Heart left ventricle (tissue), 13 donors: ENCODE measurements around the gene IER5L.

Experiments used
- POLR2A ChIP-seq, 2 donors: fragments of 450-650 bp; IDR thresholded peaks; one replicate each; pipeline ENCODE4 v1.6.1; 2017; ENCODE audit warnings: antibody characterized with exemption in 2 of 2, mild to moderate bottlenecking in 2 of 2, moderate library complexity in 2 of 2
- TF ChIP-seq, protein P1 (sequence below), 12 donors: fragments of 200-600 bp; sonication (generic) in 4 of 12; IDR thresholded peaks; one replicate each; pipeline versions ENCODE4 v1.5.0 to v1.8.0; 2018 to 2022; ENCODE audit warnings: antibody characterized with exemption in 12 of 12, mild to moderate bottlenecking in 5 of 12
- donor health status: ischemic (EF 13 %, LVEDD 7.1; RV severe dilation, severe dysfunction).
- donor health status: DM: no; HTN: yes; CAD: no.
- donor health status: DM: no; HTN: no; CAD: no.
- donor health status: ischemic (EF 25% LVEDD 6.9; RV normal size, moderate dysfunction).
- donor health status: ischemic (EF 25% LVEDD 5.7; RV mildly dilated, moderate dysfunction).
- donor health status: ischemic (EF 35%, LVEDD 5.7; RV mildly dilated, moderate dysfunction).
- donor health status: nonischemic (EF 11% LVEDD 7.7; RV severe dilation, severe dysfunction).
- donor health status: DM: yes; HTN: yes; CAD: no.
- donor health status: PGD.
- donor health status: ischemic (EF 29% LVEDD 5.4; RV normal size, mild dysfunction).
- donor health status: nonischemic (EF 23%, LVEDD 6.1; RV moderate dilation, normal function).

DNA sequence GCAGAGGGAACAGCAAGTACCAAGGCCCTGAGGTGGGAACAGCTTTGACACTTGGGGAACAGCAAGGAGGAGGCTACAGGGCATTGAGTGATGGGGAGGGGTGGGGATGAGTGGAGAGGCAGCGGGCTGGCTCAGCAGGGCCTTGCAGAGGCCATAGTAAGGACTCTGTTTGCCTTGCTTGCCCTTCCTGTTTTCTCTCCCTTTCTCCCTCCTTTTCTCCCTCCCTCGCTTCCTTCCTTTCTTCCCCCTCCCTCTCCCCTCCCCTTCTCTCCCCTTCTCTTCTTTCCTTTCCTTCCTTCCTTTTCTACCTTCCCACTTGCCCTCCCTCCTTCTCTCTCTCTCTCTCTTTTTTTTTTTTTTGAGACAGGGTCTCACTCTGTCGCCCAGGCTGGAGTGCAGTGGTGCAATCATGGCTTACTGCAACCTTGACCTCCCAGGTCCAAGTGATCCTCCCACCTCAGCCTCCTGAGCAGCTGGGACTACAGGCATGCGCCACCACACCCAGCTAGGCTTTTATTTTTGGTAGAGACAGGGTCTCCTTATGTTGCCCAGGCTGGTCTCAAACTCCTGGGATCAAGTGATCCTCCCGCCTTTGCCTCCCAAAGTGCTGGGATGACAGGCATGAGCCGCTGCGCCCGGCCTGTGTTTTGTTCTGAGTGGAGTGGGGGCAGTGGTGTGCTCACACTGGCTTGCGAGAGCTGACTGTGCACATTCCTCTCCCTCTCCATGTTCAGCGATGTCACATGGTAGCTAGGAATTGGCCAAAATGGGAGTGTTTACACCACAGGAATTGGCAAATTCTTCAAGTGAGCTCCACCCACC, 17.1 kb downstream of the IER5L start:
- TF ChIP-seq, protein P1, sequence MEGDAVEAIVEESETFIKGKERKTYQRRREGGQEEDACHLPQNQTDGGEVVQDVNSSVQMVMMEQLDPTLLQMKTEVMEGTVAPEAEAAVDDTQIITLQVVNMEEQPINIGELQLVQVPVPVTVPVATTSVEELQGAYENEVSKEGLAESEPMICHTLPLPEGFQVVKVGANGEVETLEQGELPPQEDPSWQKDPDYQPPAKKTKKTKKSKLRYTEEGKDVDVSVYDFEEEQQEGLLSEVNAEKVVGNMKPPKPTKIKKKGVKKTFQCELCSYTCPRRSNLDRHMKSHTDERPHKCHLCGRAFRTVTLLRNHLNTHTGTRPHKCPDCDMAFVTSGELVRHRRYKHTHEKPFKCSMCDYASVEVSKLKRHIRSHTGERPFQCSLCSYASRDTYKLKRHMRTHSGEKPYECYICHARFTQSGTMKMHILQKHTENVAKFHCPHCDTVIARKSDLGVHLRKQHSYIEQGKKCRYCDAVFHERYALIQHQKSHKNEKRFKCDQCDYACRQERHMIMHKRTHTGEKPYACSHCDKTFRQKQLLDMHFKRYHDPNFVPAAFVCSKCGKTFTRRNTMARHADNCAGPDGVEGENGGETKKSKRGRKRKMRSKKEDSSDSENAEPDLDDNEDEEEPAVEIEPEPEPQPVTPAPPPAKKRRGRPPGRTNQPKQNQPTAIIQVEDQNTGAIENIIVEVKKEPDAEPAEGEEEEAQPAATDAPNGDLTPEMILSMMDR (IDR thresholded peaks at IDR 0.05) = no peak
- no peak for TF ChIP-seq POLR2A (IDR thresholded peaks at IDR 0.05)
